GM04503 (cell line): ENCODE measurements around the gene E2F6.

ENCODE experiments used
- DNase-seq: peaks from one replicate; pipeline ENCODE4 v3.0.0-alpha.2; 2012; ENCODE audit warnings: low read depth

E2F6 gene, protein sequence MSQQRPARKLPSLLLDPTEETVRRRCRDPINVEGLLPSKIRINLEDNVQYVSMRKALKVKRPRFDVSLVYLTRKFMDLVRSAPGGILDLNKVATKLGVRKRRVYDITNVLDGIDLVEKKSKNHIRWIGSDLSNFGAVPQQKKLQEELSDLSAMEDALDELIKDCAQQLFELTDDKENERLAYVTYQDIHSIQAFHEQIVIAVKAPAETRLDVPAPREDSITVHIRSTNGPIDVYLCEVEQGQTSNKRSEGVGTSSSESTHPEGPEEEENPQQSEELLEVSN

GRCh38 chr2:11465485-11466306 is at the start of gene E2F6:
Gene E2F6 (minus strand): TSS chr2:11466161. CDS start chr2:11465879, 282 bp downstream.
- DNase-seq, result peak; percentile 73

GRCh38 chr2:11515490-11515981 is 49.6 kb upstream of the E2F6 start:
- DNase-seq, result no peak

DNA sequence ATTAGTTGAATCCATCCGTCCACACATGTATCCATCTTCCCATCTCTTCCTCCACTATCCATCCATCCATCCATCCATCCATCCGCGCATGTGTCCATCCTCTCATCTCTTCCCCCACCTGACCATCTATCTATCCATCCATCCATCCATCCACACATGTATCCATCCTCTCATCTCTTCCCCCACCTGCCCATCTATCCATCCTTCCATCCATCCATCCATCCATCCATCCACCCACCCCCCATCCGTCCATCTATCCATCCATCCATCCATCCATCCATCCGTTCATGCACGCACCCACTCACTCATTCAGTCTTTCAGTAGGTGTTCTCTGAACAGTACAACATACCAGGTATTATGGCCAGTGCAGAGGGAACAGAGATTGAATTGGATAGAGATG is 48.9 kb upstream of the E2F6 start:
- DNase-seq, result no peak

- no peak for DNase-seq
These were observed 48.2 kb upstream of the E2F6 start for GRCh38 chr2:11514081-11514730.

- DNase-seq, result no peak
These were observed 47.4 kb upstream of the E2F6 start for GRCh38 chr2:11513319-11513718.

GRCh38 chr2:11512431-11512830 is 46.5 kb upstream of the E2F6 start:
- no peak for DNase-seq

- no peak for DNase-seq
These were observed 43.8 kb upstream of the E2F6 start for GRCh38 chr2:11509657-11510360.

DNA sequence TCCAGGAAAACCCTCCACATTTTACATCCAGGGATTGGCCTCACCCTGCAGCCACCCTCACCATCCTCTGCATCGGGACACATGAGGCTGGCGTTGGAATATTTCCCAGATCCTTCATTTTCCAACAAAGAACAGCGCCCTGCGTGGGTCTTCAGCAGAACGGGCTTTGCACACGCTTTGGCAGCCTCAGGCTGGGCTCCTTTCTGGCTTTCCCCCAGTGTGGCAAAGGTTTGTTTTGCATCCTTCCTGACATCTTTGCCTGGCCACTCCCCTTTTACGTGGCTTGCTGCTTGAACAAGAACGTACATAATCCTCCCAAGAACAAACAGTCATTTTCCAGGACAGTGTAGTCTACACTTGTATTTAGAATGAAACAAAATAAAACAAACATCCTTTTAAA is 42.3 kb upstream of the E2F6 start:
- no peak for DNase-seq

- no peak for DNase-seq
These were observed 41.6 kb upstream of the E2F6 start for GRCh38 chr2:11507517-11507916.

- DNase-seq, result no peak
These were observed 40.6 kb upstream of the E2F6 start for GRCh38 chr2:11506611-11506969.

- no peak for DNase-seq
These were observed 40.0 kb upstream of the E2F6 start for GRCh38 chr2:11505652-11506610.

GRCh38 chr2:11503354-11503927 is 37.5 kb upstream of the E2F6 start:
- DNase-seq, result no peak

GRCh38 chr2:11502740-11503292 is 36.9 kb upstream of the E2F6 start:
- no peak for DNase-seq

- no peak for DNase-seq
These were observed 34.8 kb upstream of the E2F6 start for GRCh38 chr2:11500702-11501303.

DNA sequence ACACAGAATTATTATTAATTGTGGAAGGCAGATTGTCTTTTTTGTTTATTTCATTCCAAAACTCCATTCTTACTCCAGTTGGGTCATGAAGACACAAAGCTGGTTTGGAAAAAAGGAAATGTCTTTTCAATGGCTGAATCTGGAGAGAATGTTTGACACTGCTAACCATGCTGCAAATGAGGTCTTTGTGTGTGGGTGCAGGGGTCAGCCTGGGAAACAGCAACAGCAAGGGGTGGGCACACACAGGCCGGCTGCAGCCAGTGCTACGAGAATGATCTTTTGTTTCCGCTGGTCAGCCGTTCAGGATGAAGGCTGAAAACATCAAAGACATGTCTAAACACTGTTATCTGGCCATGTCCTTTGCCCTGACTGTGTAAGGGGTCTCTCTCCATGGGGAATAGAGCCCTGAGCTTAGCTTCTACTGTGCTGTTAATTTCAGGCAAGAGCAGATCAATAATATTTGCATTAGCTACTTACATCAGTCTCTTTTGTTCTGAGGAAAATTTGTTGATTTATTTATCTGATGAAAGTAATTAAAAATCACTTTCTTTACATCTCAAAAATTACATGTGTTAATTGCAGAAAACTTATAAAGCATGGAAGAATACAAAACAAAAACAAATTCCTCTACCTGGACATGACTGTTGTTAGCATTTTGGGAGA is 33.3 kb upstream of the E2F6 start:
- no peak for DNase-seq

GRCh38 chr2:11498543-11499034 is 32.6 kb upstream of the E2F6 start:
- no peak for DNase-seq

DNA sequence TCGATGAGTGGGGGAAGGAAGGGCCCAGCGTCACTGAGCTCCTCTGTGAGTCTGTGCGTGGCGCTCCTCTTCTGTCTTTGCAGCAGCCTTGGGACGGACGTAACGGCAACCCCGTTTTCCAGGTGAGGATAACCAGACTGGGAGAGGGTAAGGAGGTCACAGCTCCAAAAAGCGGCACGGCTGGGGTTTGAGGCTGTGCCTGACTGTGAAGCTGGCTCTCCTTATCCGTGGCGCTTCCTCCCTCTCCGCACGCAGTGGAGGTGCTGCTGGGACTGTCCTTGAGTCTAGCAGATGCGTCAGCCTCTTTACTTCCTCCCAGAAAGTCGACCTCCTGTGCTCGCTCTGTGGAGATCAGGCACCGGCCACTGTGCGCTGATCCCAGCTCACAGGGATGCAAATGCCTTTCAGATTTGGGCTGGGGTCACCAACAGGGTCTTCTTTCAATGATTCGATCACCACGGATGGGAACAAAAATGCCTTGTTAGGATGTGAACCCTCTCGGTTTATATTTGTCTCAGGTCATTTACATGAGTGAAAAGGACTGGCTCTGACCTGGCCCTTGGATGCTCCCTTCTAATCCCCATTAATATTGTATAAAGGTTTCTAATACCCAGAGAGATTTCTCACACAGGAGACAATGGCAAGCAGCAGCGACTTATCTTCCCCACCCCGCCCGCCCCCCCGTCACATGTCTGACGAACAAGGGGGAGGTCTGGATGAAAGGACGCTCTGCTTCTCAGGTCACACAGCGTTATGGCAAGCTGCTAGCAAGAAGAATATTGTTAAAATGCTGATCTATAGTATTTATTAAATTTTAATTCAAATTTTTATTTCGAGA is 30.1 kb upstream of the E2F6 start:
- no peak for DNase-seq

DNA sequence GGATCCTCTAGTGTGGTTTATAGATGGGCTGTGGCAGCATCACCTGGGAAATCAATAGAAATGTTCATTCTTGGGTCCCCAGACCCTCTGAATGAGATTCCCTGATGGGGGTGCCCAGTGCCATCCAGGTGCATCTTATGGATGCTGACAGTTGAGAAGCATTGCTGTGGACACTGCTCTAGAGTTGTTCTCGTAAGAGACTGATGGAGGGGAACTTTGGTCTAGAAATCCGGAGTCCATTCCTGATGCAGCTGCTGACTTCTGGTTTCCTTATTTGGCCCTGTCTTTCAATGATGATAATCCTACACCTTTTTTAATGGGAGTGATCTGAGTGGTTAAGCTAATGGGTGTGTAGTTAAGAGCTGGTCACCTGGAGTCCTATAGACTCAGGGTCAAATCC is 28.3 kb upstream of the E2F6 start:
- no peak for DNase-seq
